Activated T-helper 17 cell treated with anti-CD3 and anti-CD28 coated beads, Interleukin-2, amount 50 U/mL, for 72 hours (primary cell): Measurements from ENCODE around the gene SNX21. TPM values are rescaled to one million over a fixed set of nuclear protein-coding genes. Genes with fewer than 3 reads are reported as not detected.

Experiments
- ATAC-seq: fragments of 150-1000 bp; cut with Tn5 transposase; replicated peaks from 2 replicates; pipeline ENCODE4 v1.10.0; 2021; ENCODE audit warnings: mild to moderate bottlenecking, moderate library complexity
- H3K27ac Mint-ChIP-seq: one replicate; pipeline ENCODE4 v1.8.0; 2022; ENCODE audit warnings: mixed read lengths
- H3K27me3 Mint-ChIP-seq: one replicate; pipeline ENCODE4 v1.8.0; 2022; ENCODE audit warnings: mixed read lengths
- H3K36me3 Mint-ChIP-seq: one replicate; pipeline ENCODE4 v1.8.0; 2022; ENCODE audit warnings: low read depth, mild to moderate bottlenecking, mixed read lengths
- H3K4me1 Mint-ChIP-seq: one replicate; pipeline ENCODE4 v1.8.0; 2022; ENCODE audit warnings: mixed read lengths
- H3K4me3 Mint-ChIP-seq: one replicate; pipeline ENCODE4 v1.8.0; 2022; ENCODE audit warnings: mild to moderate bottlenecking, mixed read lengths
- H3K9me3 Mint-ChIP-seq: one replicate; pipeline ENCODE4 v1.8.0; 2022; ENCODE audit warnings: mixed read lengths
- total RNA-seq, 2 donors: library from RNA; stranded (reverse); gene quantifications; one replicate each; pipeline ENCODE4 v1.2.3, GENCODE V29; 2022

SNX21 gene
- total RNA-seq, 2 donors from 2014 or later = 2.2 to 2.6 TPM

DNA sequence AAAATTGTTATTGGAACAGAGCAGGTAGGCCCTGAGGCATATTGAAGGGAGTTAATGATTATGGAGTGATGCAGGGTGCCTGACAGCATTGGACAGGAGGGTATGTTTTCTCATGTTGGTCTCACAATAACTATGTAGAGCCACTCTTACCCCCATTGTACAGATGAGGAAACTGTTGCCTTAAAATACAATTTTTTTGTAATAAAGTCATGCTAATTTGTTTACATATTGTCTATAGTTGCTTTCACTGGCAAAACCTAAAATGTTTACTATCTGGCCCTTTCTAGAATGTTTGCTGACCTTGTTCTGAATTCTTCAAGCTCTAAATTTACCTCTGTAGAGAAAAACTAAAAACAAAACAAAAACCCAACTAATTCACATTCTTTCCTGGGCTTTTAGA lies 17.9 kb downstream of the SNX21 start:
- ATAC-seq = no peak
- H3K27ac Mint-ChIP-seq = no peak overlapping the region
- H3K36me3 Mint-ChIP-seq = peaks cover 53% of the 10 kb centered on the region
- H3K4me3 Mint-ChIP-seq = no peak overlapping the region
- H3K27me3 Mint-ChIP-seq = no peaks in the 10 kb centered on the region
- H3K9me3 Mint-ChIP-seq = no peaks in the 10 kb centered on the region
- no peaks in the 10 kb centered on the region for H3K4me1 Mint-ChIP-seq

DNA sequence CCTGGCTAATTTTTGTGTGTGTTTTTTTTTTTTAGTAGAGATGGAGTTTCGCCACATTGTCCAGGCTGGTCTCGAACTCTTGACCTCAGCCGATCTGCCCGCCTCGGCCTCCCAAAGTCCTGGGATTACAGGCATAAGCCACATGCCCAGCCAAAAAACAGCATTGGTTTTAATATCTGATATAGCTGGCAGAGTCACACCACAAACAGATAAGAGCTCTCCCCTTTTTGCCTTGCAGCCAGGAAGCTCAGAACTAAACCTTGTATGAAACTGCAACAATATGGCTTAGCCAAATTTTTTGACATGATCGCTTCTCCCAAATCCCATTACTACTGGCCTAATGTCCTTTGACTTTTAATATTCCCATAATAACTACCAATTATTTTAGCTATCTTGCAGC lies 18.7 kb downstream of the SNX21 start:
- Mint-ChIP-seq H3K27me3 (no peaks in the 10 kb centered on the region), H3K4me3 (no peak overlapping the region), H3K4me1 (no peaks in the 10 kb centered on the region), H3K36me3 (peaks cover 45% of the 10 kb centered on the region), H3K9me3 (no peaks in the 10 kb centered on the region), H3K27ac (no peak overlapping the region)
- ATAC-seq = no peak

DNA sequence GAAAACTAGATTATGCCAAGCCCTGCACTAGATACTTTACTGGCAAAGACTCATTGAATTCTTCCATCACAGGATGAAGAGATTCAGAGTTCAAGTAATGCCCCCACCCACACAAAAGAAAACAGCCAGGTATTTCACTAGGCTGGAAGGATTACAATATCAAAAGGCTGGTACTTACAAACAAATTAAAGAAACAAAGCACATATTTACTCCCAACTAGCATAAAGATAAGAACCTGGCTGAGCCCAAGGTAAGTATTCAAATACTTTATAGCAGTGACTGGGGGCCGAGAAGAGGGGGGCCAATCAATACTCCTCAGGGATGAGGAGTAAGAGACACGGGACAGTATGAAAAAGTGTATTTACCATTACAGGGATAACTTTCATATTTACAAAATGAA lies 19.9 kb downstream of the SNX21 start:
- H3K4me3 Mint-ChIP-seq = no peak overlapping the region
- peaks cover 38% of the 10 kb centered on the region for H3K36me3 Mint-ChIP-seq
- no peaks in the 10 kb centered on the region for H3K9me3 Mint-ChIP-seq
- H3K4me1 Mint-ChIP-seq = no peaks in the 10 kb centered on the region
- no peak overlapping the region for H3K27ac Mint-ChIP-seq
- ATAC-seq = no peak
- no peaks in the 10 kb centered on the region for H3K27me3 Mint-ChIP-seq

DNA sequence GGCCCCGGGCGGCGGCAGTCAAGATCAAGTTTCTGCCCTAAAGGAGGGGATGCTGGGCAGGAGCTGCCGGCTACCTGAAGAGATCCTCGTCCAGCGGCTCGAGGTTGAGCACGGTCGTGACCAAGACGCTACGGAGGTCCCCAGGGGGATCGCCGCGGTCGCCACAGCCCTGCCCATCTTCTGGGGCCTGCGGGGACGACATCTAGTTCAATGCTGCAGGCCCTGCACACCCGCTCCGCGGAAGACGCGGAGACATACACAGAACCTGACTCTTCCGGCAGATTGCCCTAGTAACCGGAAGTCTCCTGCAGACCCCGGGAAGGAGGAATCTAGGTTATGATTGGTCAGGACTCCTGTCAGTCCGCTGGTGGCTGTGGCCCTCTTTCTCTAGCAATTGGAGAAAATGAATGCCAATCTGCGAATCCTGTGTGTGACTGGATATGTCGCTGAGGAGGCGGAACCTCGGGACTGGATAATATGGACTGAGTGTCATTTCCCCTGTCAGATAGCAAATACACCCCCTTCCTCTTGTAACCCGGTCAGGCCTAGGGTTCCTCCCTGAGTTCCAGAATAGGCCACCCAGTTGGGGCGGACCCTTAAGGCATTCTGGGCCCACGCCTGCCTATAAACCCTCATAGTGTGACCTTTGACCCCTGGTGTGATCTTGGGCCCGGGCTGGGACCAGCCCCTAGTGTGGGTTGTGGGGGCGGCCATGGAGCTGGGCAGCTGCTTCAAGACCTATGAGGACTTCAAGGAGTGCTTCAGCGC lies 23.7 kb downstream of the SNX21 start, which contains the start of the genes ACOT8 and ZSWIM3:
Gene ACOT8, minus strand, starts transcription at position 279 of the 768 bp plus-strand sequence. Its CDS starts 77 bp downstream, at position 202.
Gene ZSWIM3, plus strand, starts transcription at position 501 of the 768 bp plus-strand sequence. Its CDS starts 212 bp downstream, at position 713.
- no peaks in the 10 kb centered on the region for H3K9me3 Mint-ChIP-seq
- H3K4me1 Mint-ChIP-seq = peaks cover 11% of the 10 kb centered on the region
- H3K36me3 Mint-ChIP-seq = peaks cover 15% of the 10 kb centered on the region
- peak within 1 kb of the TSS; percentile 97 for H3K4me3 Mint-ChIP-seq
- H3K27me3 Mint-ChIP-seq = no peaks in the 10 kb centered on the region
- H3K27ac Mint-ChIP-seq = peak within 1 kb of the TSS; percentile 97
- peak; percentile 99 for ATAC-seq

DNA sequence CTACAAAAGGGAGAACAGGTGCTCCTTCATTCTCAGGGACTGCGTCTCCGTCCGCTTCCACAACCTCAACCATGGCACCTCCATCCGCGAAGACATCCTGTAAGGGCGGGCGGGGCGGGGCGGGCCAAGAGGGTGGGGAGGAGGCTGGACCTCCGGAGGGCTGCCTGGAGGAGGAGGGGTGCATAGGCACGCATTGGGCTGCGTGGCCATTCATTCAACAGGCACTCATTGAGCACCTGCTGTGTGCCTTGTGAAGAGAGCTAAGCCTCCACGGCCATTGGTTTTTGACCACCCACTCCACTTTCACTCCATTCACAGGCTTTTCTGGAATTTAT lies 24.2 kb downstream of the SNX21 start:
- peak overlapping the region; percentile 97 for H3K27ac Mint-ChIP-seq
- peak; percentile 55 for ATAC-seq
- H3K4me1 Mint-ChIP-seq = peaks cover 11% of the 10 kb centered on the region
- peaks cover 12% of the 10 kb centered on the region for H3K36me3 Mint-ChIP-seq
- peak overlapping the region; percentile 97 for H3K4me3 Mint-ChIP-seq
- H3K27me3 Mint-ChIP-seq = no peaks in the 10 kb centered on the region
- no peaks in the 10 kb centered on the region for H3K9me3 Mint-ChIP-seq

DNA sequence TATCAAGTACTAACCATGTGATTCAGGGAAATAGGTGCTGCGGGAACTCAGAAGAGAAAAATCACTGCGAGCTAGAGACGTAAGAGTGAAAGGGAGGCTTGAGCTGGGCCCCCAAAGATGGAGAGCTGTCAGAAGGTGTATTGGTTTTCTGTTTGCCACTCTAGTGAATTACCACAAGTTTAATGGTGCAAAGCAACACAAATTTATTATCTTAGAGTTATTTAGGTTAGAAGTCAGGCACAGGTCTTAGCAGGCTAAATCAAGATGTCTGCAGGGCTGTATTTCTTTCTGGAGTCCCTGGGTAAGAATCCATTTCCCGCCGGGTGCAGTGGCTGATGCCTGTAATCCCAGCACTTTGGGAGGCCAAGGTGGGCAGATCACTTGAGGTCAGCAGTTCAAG lies 26.3 kb downstream of the SNX21 start:
- Mint-ChIP-seq H3K4me3 (no peak overlapping the region), H3K27ac (no peak overlapping the region), H3K4me1 (peaks cover 11% of the 10 kb centered on the region), H3K36me3 (no peaks in the 10 kb centered on the region), H3K9me3 (no peaks in the 10 kb centered on the region), H3K27me3 (no peaks in the 10 kb centered on the region)
- ATAC-seq = no peak

DNA sequence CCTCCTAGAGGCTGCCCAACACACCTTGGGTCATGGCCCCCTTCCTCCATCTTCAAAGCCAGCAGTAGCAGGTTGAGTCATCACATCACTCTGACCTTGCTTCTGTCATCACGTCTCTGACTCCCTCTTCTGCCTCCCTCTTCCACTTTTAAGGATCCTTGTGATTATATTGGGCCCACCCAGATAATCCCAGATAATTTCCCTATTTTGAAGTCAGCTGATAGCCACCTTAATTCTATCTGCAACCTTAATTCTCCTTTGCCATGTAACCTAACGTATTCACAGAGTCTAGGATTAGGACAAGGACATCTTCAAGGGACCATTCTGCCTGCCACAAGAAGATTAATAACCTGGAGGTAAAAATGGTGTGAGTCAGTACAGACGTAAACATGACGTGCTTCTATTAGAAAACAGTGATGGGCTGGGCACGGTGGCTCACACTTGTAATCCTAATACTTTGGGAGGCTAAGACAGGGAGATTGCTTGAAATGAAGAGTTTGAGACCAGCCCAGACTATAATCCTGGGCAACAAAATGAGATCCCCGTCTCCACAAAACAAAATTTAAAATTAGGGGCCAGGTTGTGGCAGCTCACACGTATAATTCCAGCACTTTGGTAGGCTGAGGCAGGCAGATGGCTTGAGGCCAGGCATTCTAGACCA lies 27.1 kb downstream of the SNX21 start:
- no peak overlapping the region for H3K4me3 Mint-ChIP-seq
- H3K27ac Mint-ChIP-seq = no peak overlapping the region
- H3K27me3 Mint-ChIP-seq = no peaks in the 10 kb centered on the region
- H3K9me3 Mint-ChIP-seq = no peaks in the 10 kb centered on the region
- H3K36me3 Mint-ChIP-seq = no peaks in the 10 kb centered on the region
- peaks cover 11% of the 10 kb centered on the region for H3K4me1 Mint-ChIP-seq
- ATAC-seq = no peak

DNA sequence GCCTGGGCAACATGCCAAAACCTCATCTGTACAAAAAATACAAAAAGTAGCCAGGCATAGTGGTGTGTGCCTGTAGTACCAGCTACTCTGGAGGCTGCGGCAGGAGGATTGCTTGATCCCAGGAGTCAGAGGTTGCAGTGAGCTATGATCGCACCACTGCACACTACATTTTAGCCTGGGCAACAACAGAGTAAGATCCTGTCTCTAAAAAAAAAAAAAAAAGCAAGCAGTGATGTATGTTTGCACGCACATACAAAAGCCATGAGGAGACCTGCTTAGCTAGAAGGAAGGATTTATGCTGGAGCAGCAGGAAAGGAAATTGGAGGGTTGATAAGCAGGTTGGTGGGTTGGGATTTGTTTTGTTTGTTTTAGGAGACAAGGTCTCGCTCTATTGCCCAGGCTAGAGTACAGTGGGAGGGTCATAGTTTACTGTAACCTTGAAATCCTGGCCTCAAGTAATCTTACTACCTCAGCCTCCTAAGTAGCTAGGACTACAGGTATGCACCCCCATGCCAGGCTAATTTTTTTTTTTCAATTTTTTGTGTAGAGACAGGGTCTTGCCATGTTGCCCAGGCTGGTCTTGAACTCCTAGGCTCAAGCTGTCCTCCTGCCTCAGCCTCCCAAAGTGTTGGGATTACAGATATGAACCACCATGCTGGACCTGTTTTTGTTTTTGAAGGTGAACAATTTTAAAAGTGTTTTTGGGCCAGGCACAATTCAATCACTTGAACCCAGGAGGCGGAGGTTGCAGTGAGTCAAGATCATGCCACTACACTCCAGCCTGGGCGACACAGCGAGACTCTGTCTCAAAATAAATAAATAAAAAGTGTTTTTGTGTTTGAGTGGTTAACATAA lies 27.8 kb downstream of the SNX21 start:
- Mint-ChIP-seq H3K9me3 (no peaks in the 10 kb centered on the region), H3K27ac (no peak overlapping the region), H3K27me3 (no peaks in the 10 kb centered on the region), H3K4me1 (peaks cover 11% of the 10 kb centered on the region), H3K4me3 (no peak overlapping the region), H3K36me3 (no peaks in the 10 kb centered on the region)
- ATAC-seq = no peak

DNA sequence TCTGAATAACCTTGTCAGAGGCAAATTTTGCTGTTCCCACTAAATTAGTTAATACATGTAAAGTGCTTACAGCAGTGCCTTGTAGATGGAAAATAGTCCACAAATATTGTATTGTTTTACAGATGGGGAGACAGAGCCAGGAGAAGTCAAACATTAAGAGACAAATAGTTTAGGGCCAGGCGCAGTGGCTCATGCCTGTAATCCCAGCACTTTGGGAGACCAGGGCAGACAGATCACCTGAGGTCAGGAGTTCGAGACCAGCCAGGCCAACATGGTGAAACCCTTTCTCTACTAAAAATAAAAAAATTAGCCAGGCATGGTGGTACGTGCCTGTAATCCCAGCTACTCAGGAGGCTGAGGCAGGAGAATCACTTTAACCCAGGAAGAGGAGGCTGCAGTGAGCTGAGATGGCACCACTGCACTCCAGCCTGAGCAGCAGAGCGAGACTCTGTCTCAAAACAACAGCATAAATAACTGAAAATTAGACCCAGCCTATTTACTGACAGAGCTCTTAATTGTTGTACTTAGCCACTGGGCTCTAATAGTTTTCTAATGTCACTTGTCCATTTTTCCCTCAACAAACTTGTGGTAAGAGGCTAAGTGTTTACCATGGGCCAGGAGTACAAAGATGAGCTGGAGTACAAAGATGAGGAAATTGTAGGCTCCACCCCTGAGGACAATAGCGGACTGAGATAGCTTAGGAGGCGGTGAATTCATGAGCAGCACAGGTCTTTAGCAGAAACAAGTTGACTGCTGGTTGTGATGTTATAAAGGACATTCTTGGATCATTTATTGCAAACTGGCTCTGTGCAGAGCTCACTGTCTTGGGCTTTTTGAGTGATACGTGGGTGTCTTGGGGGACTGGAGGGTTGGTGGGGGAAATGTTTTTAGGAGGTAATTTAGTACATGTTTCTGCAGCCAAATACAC lies 30.2 kb downstream of the SNX21 start:
- no peak overlapping the region for H3K27ac Mint-ChIP-seq
- no peak overlapping the region for H3K4me3 Mint-ChIP-seq
- H3K9me3 Mint-ChIP-seq = no peaks in the 10 kb centered on the region
- H3K4me1 Mint-ChIP-seq = peaks cover 11% of the 10 kb centered on the region
- no peak for ATAC-seq
- H3K27me3 Mint-ChIP-seq = no peaks in the 10 kb centered on the region
- no peaks in the 10 kb centered on the region for H3K36me3 Mint-ChIP-seq

DNA sequence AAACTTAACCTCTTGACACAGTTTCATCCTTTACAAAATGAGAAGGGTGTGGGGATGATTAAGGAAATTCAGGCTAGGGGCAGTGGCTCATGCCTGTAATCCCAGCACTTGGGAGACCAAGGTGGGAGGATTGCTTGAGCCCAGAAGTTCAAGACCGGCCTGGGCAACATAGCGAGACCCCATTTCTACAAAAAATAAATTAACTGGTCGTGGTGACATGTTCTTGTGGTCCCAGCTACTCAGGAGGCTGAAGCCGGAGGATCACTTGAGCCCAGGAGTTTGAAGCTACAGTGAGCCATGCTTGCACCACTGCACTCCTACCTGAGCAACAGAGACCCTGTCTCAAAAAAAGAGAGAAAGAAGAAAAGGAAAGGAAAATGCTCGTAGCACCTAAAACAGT lies 32.9 kb downstream of the SNX21 start:
- no peaks in the 10 kb centered on the region for H3K27me3 Mint-ChIP-seq
- no peaks in the 10 kb centered on the region for H3K4me1 Mint-ChIP-seq
- ATAC-seq = no peak
- H3K9me3 Mint-ChIP-seq = no peaks in the 10 kb centered on the region
- H3K27ac Mint-ChIP-seq = no peak overlapping the region
- no peak overlapping the region for H3K4me3 Mint-ChIP-seq
- H3K36me3 Mint-ChIP-seq = no peaks in the 10 kb centered on the region

DNA sequence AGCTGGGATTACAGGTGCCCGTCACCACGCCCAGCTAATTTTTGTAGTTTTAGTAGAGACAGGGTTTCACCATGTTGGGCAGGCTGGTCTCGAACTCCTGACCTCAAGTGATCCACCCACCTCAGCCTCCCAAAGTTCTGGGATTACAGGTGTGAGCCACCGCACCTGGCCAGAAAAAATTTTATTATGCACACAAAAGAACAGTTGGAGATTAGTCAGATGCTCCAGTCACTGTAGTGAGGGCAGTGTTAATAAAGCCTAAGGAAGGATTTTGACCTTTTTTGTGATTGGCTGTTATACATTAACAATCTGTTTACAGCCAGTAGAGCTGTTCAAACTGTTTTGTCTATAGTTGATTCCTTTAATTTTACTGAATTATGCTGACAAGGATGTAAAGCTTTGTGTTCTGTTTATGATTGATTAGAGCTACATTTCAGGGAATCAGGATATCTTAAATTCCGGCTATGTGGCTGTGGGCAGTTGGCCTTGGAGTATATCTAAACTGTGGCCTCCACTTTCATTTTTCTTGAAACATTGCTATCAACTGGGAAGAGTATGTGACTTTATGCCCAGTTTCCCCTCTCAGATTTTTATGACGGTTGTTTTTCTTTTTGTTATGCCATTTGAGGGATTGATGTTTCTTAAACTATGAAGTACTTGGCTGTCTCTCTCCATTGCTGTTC lies 33.7 kb downstream of the SNX21 start:
- Mint-ChIP-seq H3K36me3 (peaks cover 3% of the 10 kb centered on the region), H3K4me3 (no peak overlapping the region), H3K4me1 (no peaks in the 10 kb centered on the region), H3K27me3 (no peaks in the 10 kb centered on the region), H3K9me3 (no peaks in the 10 kb centered on the region), H3K27ac (no peak overlapping the region)
- ATAC-seq = no peak

DNA sequence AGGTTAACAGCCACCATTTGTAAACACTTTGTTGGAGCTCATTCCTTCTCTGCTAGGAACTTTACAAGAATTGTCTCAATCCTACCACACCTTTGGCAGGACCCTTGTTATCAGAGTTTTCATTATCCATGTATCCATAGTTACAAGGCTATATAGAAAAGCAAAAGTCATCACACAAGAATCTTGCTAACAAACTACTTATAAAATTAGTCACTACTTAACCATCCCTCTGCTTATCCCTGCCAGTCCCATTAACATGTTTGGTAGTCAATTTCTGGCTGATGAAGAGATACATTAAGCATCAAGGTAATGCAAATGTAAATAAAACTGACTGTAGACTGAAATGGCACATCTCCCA lies 34.2 kb downstream of the SNX21 start:
- Mint-ChIP-seq H3K27ac (no peak overlapping the region), H3K4me3 (no peak overlapping the region), H3K9me3 (no peaks in the 10 kb centered on the region), H3K27me3 (no peaks in the 10 kb centered on the region), H3K4me1 (no peaks in the 10 kb centered on the region), H3K36me3 (peaks cover 6% of the 10 kb centered on the region)
- no peak for ATAC-seq

DNA sequence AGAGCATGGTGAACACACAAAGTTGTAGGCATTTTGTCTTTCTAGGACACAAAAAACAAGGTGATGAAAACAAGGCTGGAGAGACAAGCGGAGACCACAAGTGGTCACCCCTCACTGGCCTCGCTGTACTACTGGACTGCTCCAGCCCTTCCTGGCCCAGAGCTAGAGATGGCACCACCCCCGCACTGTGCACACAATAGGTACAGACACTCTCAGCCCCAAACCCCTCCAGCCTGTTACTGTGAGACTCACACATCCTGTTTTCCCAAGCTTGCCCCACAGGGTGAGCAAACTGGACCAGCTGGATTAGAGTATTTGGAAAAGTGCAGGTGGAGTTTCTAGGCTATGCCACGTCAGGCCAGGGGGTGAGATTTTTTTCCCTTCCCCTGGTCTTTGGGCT lies 39.0 kb downstream of the SNX21 start:
- Mint-ChIP-seq H3K4me3 (no peak overlapping the region), H3K27me3 (no peaks in the 10 kb centered on the region), H3K27ac (no peak overlapping the region), H3K36me3 (peaks cover 12% of the 10 kb centered on the region), H3K4me1 (no peaks in the 10 kb centered on the region), H3K9me3 (no peaks in the 10 kb centered on the region)
- ATAC-seq = no peak
